Measurements from ENCODE around the gene EGF.
"Not testable (repeated sequence)": the region's sequence is repeated elsewhere in the genome, so short reads cannot be mapped to it uniquely, and the experiment has no call there.

Gene EGF

GRCh38 chr4:109946120-109946519 is 33.4 kb downstream of the EGF start:
- DNase-seq (ENCODE audit: low read depth): no peak
- no peak for TF ChIP-seq CTCF (conservative IDR thresholded peaks at IDR 0.05; ENCODE audit: low read length)
- H3K4me3 ChIP-seq (ENCODE audit: low read length): no peak overlapping the region

GRCh38 chr4:109947457-109947856 is 34.8 kb downstream of the EGF start:
- peak; percentile 19 for DNase-seq (ENCODE audit: low read depth)
- TF ChIP-seq CTCF (conservative IDR thresholded peaks at IDR 0.05; ENCODE audit: low read length): no peak
- H3K4me3 ChIP-seq (ENCODE audit: low read length): no peak overlapping the region

GRCh38 chr4:109947918-109948317 is 35.2 kb downstream of the EGF start:
- DNase-seq (ENCODE audit: low read depth): no peak
- H3K4me3 ChIP-seq (ENCODE audit: low read length): no peak overlapping the region
- TF ChIP-seq CTCF (conservative IDR thresholded peaks at IDR 0.05; ENCODE audit: low read length): no peak

GRCh38 chr4:109949099-109949718 is 36.5 kb downstream of the EGF start:
- not testable (repeated sequence) for DNase-seq (ENCODE audit: low read depth); H3K4me3 ChIP-seq (ENCODE audit: low read length)

- no peak overlapping the region for H3K4me3 ChIP-seq (ENCODE audit: low read length)
- no peak for DNase-seq (ENCODE audit: low read depth)
- no peak for TF ChIP-seq CTCF (conservative IDR thresholded peaks at IDR 0.05; ENCODE audit: low read length)
Measured at GRCh38 chr4:109952612-109953011, 39.9 kb downstream of the EGF start.

- DNase-seq (ENCODE audit: low read depth): no peak
- no peak overlapping the region for H3K4me3 ChIP-seq (ENCODE audit: low read length)
- TF ChIP-seq CTCF (conservative IDR thresholded peaks at IDR 0.05; ENCODE audit: low read length): no peak
Measured at GRCh38 chr4:109953556-109953955, 40.9 kb downstream of the EGF start.

DNA sequence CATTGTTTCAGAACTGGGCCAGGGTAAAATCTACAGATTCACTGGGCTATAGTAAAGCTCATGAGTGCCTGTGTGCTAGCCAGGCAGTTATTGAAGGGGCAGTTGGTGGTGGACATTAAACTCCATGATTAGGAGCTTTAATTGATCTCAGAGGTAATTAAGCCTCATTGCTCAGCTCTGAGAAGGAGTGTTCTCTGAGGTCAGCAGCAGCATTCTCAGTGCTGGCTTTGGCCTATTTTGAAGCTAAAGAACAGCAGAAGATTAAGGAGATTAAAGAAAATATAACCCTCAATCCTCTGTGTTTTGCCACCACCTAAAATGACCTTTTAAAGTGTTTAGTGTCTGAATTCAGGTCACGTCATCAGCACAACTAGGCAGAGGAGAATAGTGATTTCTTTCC is 42.5 kb downstream of the EGF start:
- TF ChIP-seq CTCF (conservative IDR thresholded peaks at IDR 0.05; ENCODE audit: low read length): no peak
- no peak for DNase-seq (ENCODE audit: low read depth)
- H3K4me3 ChIP-seq (ENCODE audit: low read length): no peak overlapping the region

GRCh38 chr4:109957227-109957626 is 44.5 kb downstream of the EGF start:
- H3K4me3 ChIP-seq (ENCODE audit: low read length): no peak overlapping the region
- TF ChIP-seq CTCF (conservative IDR thresholded peaks at IDR 0.05; ENCODE audit: low read length): no peak
- DNase-seq (ENCODE audit: low read depth): no peak
